NCI-H748 treated with DMSO at 0.1 percent for 48 hours (cell line): ENCODE measurements around the gene FAU.
"Not testable (repeated sequence)": the region's sequence is repeated elsewhere in the genome, so short reads cannot be mapped to it uniquely, and the experiment has no call there.

Experiments used
- DNase-seq: peaks from one replicate; lab custom pipeline; 2025; lab: John Stamatoyannopoulos, UW

Gene FAU

DNA sequence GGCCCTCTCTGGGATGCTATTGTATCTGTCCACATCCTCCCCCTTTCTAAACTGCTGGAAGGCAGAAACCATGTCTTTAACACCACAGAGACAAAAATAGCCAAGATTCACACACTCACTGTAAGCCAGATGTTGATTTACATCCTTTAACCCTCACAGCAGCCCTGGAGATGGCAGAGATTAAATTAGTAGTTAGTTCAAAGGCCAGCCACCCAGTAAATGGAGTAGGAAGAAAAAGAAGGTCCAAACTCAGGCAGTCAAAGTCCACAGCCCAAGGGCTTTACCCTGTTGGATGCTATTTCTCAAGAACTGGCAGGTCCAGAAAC lies 2.3 kb downstream of the FAU start:
- DNase-seq: no peak

DNA sequence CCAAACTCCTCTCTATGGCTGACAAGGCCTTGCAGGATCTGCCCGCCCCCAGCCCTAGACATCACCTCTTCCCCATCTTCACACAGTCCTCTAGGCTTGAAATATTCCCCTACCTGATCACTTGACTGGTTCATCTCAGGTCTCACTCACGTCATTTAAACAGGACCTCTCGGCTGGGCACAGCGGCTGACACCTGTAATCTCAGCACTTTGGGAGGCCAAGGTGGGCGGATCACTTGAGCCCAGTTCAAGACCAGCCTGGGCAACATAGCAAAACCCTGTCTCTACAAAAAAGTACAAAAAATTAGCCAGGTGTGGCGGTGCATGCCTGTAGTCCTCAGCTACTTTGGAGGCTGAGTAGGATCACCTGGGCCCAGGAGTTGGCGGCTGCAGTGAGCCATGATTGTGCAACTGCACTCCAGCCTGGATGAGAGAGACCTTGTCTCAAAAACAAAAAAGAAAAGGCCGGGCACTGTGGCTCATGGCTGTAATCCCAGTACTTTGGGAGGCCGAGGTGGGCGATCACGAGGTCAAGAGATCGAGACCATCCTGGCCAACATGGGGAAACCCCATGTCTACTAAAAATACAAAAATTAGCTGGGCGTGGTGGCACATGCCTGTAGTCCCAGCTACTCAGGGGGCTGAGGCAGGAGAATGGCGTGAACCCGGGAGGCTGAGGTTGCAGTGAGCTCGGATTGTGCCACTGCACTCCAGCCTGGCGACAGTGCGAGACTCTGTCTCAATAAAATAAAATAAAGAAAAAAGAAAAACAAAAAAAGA lies 2.9 kb downstream of the FAU start:
- DNase-seq: not testable (repeated sequence)

DNA sequence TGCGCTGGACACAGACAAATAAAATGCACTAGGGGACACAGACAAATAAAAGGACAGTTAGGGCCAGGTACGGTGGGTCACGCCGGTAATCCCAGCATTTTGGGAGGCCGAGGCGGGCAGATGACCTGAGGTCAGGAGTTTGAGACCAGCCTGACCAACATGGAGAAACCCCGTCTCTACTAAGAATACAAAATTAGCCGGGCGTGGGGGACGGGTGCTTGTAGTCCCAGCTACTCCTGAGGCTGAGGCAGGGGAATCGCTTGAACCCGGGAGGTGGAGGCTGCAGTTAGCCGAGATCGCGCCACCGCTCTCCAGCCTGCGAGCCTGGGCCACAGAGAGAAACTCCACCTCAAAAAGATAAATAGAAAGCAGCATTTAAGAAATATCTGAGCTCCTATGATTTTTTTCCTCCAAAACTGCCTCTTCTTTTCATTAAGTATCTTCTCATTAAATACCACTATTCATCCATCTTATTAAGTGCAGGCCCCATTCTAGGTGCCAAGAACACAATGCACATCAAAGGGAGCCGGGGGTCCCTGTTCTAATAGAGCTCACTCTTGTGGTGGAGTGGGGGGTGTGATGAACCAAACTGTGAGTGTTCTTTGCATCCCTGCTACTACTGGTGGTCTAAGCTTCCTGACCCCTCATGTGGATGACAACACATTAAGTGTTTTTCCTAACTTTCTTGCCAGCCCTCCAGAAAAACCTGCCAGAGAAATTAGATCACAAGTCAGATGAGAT lies 3.7 kb downstream of the FAU start:
- no peak for DNase-seq

- DNase-seq: peak; percentile 93
Observed at GRCh38 chr11:65117206-65118096, 4.5 kb downstream of the FAU start, which contains the start of gene ZNHIT2. Gene ZNHIT2 (minus strand): TSS chr11:65117701. CDS start chr11:65117653, 48 bp downstream.

DNA sequence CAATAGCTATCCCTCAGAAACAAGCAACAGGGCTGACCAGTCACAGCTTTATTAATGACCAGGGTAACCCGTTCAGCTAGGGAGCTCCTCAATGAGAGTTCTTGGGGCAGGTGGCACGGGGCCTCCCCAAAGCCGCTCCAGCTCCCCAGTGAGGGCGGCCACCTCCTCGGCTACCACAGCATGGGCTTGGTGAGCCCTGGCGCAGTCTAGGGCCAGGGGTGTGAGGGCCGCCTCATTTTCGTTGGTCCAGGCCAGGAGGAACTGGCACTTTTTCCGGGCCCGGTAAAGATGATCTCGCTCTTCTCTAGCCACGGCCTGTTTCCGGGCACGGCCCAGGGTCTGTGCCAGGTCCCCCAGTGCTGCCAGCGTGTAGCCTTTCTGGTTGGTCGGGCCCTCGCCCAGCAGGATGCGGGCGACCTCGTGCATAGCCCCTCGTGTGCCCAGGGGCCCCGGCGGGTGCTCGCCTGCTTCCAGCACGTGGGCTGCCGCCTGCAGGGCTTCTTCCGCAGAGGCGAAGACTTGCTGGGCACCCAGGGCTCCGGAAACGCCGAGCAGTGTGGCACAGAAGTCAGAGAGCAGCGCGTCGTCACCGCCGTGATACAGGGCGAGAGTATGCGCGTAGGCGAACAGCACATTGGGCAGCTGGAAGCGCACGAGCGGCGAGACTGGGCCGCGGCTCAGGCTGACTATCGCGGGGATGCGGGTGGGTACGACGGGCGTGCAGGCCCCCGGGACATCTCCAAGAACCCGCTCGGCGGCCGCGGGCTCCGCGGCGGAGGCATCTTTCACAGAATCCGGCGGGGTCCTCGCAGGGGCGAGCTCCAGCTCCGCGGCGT lies 5.3 kb downstream of the FAU start:
- no peak for DNase-seq

- DNase-seq: no peak
Observed at GRCh38 chr11:65115361-65116082, 6.4 kb downstream of the FAU start.

DNA sequence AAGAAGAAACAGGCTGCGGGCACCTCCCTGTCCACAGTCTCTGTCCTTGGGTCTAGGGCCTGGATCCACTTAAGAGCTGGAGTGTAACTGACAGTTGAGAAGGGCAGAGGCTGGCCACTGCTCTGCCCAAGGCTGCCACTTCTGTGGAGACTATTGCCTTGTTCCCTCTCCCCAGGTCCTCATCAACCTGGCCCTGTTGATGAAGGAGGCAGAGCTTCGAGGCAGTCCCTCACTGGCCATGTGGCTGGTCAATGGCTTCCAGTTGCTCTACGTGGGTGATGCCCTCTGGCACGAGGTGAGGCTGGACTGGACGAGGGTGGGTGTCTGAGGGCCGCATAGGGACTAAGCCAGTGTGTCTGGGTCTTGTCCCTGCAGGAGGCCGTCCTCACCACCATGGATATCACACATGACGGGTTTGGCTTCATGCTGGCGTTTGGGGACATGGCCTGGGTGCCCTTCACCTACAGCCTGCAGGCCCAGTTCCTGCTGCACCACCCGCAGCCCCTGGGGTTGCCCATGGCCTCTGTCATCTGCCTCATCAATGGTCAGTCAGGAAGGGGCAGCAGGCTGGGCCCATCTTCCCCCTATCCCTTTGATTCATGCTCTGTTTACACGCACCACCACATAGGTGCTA lies 7.3 kb downstream of the FAU start:
- no peak for DNase-seq

DNA sequence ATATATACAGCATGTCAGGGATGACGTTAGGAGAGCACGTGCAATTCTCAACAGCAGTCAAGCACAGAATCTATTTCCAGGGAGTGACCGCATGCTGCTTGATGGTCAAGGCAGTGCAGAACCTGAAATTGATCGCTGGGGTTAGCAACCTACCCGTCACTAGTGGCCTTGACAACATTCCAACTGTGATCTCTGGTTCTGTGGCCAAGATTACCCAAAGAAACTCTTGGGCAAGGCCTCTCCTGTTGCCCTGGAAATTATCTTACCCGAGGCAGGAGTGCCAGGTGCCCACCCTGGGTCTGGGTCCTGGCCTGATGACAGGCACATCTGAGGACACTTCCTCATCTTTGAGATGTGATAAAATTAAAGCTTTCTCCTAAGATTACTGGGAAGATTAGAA lies 8.1 kb downstream of the FAU start:
- no peak for DNase-seq

DNA sequence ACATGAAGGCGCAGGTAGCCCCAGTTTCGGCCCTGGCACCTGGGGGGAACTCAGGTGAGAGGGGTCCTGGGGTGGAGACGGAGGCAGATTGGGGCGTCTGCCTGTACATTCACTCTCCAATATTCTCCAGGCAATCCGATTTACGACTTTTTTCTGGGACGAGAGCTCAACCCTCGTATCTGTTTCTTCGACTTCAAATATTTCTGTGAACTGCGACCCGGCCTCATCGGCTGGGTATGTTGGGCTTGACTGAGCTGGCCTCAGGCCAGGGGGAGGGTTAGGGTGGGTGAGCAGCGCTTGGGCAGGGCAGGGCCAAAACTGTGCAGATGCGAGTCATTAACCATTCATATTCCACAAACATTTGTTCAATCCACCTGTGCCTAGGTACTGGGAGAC lies 8.6 kb downstream of the FAU start:
- DNase-seq: no peak

DNA sequence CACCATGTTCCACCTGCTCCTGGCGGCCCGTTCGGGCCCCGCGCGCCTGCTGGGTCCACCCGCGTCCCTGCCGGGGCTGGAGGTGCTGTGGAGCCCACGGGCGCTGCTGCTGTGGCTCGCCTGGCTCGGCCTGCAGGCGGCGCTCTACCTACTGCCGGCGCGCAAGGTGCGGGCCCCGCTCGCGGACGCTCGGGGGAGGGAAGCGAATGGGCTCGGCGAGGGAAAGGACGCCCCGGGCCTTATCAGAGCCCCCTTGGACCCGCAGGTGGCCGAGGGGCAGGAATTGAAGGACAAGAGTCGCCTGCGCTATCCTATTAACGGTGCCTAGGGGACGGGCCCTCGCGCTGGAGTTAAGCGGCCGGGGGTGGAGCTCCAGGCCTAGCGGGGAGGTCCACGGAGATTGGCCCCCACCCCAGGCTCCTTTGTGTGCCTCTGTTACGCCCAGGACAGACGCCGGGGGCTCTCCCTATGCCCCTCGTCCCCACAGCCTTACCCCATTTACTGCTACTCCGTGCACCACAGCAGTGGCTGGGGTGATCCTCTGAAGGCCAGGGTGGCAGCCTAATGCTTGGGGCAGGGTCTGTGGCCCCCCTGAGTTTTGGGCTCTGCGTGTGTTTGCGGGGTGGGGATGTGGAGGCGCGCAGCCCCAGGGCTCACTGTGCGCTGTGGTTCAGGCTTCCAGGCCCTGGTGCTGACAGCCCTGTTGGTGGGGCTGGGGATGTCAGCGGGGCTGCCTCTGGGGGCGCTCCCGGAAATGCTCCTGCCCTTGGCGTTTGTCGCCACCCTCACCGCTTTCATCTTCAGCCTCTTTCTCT lies 9.2 kb downstream of the FAU start:
- peak; percentile 34 for DNase-seq

DNA sequence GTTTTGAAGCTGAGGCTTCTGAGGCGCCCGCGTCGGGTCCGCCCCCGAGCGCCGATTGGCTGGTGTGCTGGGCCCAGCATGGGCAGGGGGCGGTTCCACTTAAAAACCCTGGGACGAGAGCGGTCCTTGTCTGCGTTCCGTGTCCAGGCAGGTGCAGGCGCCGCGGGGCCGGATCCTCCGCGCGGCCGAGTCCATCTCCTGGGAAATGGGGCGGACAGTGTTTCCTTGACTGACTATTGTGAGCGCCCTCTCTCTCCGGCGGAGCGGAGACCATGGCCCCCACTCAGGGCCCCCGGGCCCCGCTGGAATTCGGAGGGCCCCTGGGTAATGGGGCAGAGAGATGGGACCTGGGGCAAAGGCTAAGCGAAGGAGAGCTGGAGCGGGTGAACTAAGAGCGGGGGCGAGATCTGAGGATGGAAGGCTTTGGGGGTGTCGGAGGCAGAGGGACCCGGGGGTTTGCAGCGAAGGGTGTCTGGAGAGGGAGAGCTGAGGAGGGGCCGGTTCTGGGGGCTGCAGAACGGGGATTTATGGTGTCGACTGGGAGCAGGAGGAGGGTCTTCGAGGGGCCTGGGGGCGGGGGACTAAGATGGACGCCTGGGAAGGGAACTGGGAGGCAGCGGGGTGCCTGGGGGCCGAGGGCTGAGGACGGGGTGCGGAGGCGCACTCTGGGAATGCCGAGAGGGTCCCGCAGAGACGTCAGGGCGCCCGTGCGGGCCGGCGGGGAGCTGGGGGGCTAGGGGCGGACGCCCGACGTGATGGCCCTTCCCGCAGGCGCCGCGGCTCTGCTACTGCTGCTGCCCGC lies 10.0 kb downstream of the FAU start, which contains the start of gene TM7SF2:
Gene TM7SF2 (plus strand): TSS at position 129 of the 802 bp plus-strand sequence. CDS start 144 bp downstream, at position 273.
- peak; percentile 95 for DNase-seq

DNA sequence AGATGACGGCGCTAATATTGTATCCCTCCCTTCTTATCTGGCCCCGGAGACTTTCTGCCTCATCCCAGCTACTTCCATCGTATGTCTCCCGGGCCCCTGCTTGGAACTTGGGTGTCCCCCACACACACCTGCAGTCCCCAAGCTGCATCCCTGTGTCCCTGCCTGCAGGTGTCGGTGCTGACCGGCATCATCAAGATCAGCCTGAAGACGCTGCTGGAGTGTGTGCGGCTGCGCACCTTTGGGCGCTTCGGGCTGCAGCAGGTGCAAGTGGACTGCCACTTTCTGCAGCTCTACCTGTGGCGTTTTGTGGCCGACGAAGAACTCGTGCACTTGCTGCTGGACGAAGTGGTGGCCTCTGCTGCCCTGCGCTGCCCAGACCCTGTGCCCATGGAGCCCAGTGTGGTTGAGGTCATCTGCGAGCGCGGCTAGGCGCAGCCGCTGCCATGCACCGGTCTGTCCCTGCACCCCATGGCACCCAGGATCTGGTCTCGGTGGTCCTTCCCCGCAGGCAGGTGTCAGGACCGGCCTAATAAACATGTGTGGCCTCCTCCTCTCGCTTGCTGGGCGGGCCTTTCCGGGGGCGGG lies 10.7 kb downstream of the FAU start:
- DNase-seq: no peak

GRCh38 chr11:65110354-65110861 lies 11.5 kb downstream of the FAU start:
- peak; percentile 63 for DNase-seq

DNA sequence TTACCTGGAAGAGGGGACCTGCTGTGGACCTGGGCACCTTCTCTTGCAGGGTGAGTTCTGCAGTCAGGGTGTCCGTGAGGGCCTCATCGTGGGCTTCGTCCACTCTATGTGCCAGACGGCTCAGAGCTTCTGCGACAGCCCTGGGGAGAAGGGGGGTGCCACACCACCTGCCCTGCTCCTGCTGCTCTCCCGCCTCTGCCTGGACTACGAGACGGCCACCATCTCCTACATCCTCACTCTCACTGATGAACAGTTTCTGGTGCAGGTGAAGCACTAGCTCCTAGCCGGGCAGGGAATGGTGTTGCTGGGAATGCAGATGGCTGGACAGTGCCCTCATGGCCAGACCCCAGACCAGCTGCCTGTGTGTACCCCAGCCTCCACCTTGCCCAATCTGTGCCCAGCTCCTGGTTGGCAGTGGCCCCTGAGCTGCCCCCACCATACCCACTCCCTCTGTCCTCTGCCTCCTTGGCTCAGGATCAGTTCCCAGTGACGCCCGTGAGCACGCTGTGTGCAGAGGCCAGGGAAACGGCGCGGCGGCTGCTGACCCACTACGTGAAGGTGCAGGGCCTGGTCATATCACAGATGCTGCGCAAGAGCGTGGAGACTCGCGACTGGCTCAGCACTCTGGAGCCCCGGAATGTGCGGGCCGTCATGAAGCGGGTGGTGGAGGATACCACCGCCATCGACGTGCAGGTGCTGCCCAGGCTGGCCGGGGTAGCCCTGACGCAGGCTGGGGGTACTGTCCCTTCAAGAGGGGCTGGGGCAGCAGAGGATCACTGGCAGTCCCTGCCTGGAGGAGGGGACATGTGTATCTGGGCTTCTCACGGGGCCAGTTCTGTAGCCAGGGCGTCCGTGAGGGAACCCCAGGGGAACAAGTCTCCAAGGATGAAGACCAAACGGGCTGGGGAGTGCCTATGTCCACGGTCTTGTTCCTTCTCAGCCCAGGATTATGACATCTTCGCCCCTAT lies 12.4 kb downstream of the FAU start:
- DNase-seq: no peak

DNA sequence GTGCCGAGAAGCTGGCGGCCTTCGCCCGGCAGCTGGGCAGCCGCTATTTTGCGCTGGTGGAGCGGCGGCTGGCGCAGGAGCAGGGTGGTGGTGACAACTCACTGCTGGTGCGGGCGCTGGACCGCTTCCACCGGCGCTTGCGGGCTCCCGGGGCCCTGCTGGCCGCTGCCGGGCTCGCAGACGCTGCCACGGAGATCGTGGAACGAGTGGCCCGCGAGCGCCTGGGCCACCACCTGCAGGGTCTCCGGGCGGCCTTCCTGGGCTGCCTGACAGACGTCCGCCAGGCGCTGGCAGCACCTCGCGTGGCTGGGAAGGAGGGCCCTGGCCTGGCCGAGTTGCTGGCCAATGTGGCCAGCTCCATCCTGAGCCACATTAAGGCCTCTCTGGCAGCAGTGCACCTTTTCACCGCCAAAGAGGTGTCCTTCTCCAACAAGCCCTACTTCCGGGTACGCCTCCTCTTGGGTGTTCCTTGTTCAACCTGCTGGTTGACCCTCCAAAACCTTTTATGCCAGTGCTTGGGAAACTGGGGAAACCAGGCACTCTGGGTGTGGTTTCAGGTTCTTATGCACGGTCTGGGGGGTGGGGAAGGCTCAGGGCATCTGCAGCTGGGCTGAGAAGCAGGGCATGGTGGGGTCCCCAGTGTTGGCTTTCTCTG lies 13.3 kb downstream of the FAU start:
- no peak for DNase-seq

- no peak for DNase-seq
Observed at GRCh38 chr11:65107751-65108468, 14.0 kb downstream of the FAU start.
